Sigmoid colon (tissue), 3 donors: ENCODE measurements around the gene DGLUCY.

Experiments used
- CTCF ChIP-seq, 4 experiments: fragments of 450-650 bp in 3 of 4; fragments of 200-600 bp in 1 of 4; IDR thresholded peaks; one replicate each; pipeline ENCODE4 v1.5.1; 2016 to 2019; ENCODE audit warnings: antibody characterized with exemption in 4 of 4, mild to moderate bottlenecking in 3 of 4, moderate library complexity in 2 of 4
- POLR2A ChIP-seq, 2 donors: fragments of 450-650 bp; IDR thresholded peaks; one replicate each; pipeline ENCODE4 v1.6.1; 2016; ENCODE audit warnings: antibody characterized with exemption in 2 of 2, mild to moderate bottlenecking in 2 of 2, moderate library complexity in 2 of 2

- TF ChIP-seq CTCF (IDR thresholded peaks at IDR 0.05) (no peak), POLR2A (IDR thresholded peaks at IDR 0.05) (no peak)
Observed at GRCh38 chr14:91135039-91135438, 21.2 kb downstream of the DGLUCY start.
